Smooth muscle cell (in vitro differentiated cells): ENCODE measurements around the gene ZNF774. TPM values are rescaled to one million over a fixed set of nuclear protein-coding genes. Genes with fewer than 3 reads are reported as not detected.

Experiments used
- DNase-seq: peaks from one replicate; lab custom pipeline; 2025; ENCODE audit not compliant: unreplicated experiment; lab: John Stamatoyannopoulos, UW
- H2AFZ ChIP-seq: fragments of 200-600 bp; sonication (generic); 2 replicates; pipeline ENCODE4 v1.6.0; 2016; ENCODE audit warnings: antibody characterized with exemption, low read depth, mild to moderate bottlenecking
- H3F3A ChIP-seq: fragments of 200-600 bp; sonication (generic); 2 replicates; pipeline ENCODE4 v1.6.0; 2017; ENCODE audit warnings: antibody characterized with exemption, low read depth
- H3K27ac ChIP-seq: fragments of 200-600 bp; sonication (generic); 2 replicates; pipeline ENCODE4 v1.5.1; 2016; ENCODE audit warnings: low read depth, mild to moderate bottlenecking
- H3K27me3 ChIP-seq: fragments of 200-600 bp; sonication (generic); 2 replicates; pipeline ENCODE4 v1.6.1; 2016; ENCODE audit warnings: low read depth, mild to moderate bottlenecking
- H3K36me3 ChIP-seq: fragments of 200-600 bp; sonication (generic); 2 replicates; pipeline ENCODE4 v1.5.1; 2016; ENCODE audit warnings: low read depth
- H3K4me1 ChIP-seq: fragments of 200-600 bp; sonication (generic); 2 replicates; pipeline ENCODE4 v1.5.1; 2016; ENCODE audit warnings: low read depth
- H3K4me2 ChIP-seq: fragments of 200-600 bp; sonication (generic); 2 replicates; pipeline ENCODE4 v1.6.0; 2016; ENCODE audit warnings: mild to moderate bottlenecking
- H3K4me3 ChIP-seq: fragments of 200-600 bp; sonication (generic); 2 replicates; pipeline ENCODE4 v1.5.1; 2016; ENCODE audit warnings: mild to moderate bottlenecking
- H3K79me2 ChIP-seq: fragments of 200-600 bp; sonication (generic); 2 replicates; pipeline ENCODE4 v1.6.0; 2016; ENCODE audit warnings: low read depth, mild to moderate bottlenecking
- H3K9ac ChIP-seq: fragments of 200-600 bp; sonication (generic); 2 replicates; pipeline ENCODE4 v1.6.0; 2016; ENCODE audit warnings: low read depth
- H3K9me3 ChIP-seq: fragments of 200-600 bp; sonication (generic); replicated peaks from 2 replicates; pipeline ENCODE4 v1.5.1; 2016; ENCODE audit warnings: low read depth
- H4K20me1 ChIP-seq: fragments of 200-600 bp; sonication (generic); 2 replicates; pipeline ENCODE4 v1.6.0; 2016; ENCODE audit warnings: low read depth
- CTCF ChIP-seq: fragments of 200-600 bp; sonication (generic); IDR thresholded peaks from 2 replicates; pipeline ENCODE4 v1.5.1; 2017; ENCODE audit warnings: borderline replicate concordance, mild to moderate bottlenecking, antibody characterized with exemption; ENCODE audit not compliant: insufficient read depth, poor library complexity, severe bottlenecking
- WGBS: methylation state at CpG from one replicate; pipeline ENCODE4 v1.1.7; 2016; ENCODE audit warnings: low lambda C conversion rate; 5-methylcytosine and 5-hydroxymethylcytosine counted together
- polyA plus RNA-seq: library from polyadenylated mRNA; unstranded; fragments of >200 nt; fragmentation: Nextera tagmentation; extraction: Ambion mirVana; gene quantifications from 2 replicates; pipeline ENCODE4 v1.2.1, GENCODE V29; 2016
- total RNA-seq: library from RNA; depleted of rRNA; stranded (reverse); fragments of >200 nt; gene quantifications from 2 replicates; pipeline ENCODE4 v1.2.3, GENCODE V29; 2014

ZNF774 gene
- total and polyA plus RNA-seq, 2 experiments from 2014 or later: 0.08 to 2.3 TPM

- WGBS: 56% methylated on average over 5 of the region's 5 CpGs
- Histone ChIP-seq H4K20me1 (no peaks in the 10 kb centered on the region), H3K4me2 (no peak overlapping the region), H3K36me3 (no peaks in the 10 kb centered on the region), H3F3A (no peaks in the 10 kb centered on the region), H3K27me3 (no peaks in the 10 kb centered on the region), H3K4me3 (no peak overlapping the region), H3K9me3 (no peaks in the 10 kb centered on the region), H3K4me1 (no peaks in the 10 kb centered on the region), H3K79me2 (no peaks in the 10 kb centered on the region), H3K27ac (no peak overlapping the region), H2AFZ (no peak overlapping the region), H3K9ac (no peak overlapping the region)
- no peak for DNase-seq
- TF ChIP-seq CTCF: no peak
These were observed 15.4 kb upstream of the ZNF774 start for GRCh38 chr15:90336705-90337141.

- no peaks in the 10 kb centered on the region for H3K36me3 ChIP-seq
- no peak overlapping the region for H2AFZ ChIP-seq
- H3K27ac ChIP-seq: no peak overlapping the region
- DNase-seq: no peak
- H3K4me2 ChIP-seq: no peak overlapping the region
- TF ChIP-seq CTCF: no peak
- no peak overlapping the region for H3K9ac ChIP-seq
- H3K79me2 ChIP-seq: no peaks in the 10 kb centered on the region
- no peaks in the 10 kb centered on the region for H3F3A ChIP-seq
- 95% methylated on average over 4 of the region's 4 CpGs for WGBS
- H3K4me1 ChIP-seq: no peaks in the 10 kb centered on the region
- no peak overlapping the region for H3K4me3 ChIP-seq
- H3K9me3 ChIP-seq: no peaks in the 10 kb centered on the region
- H4K20me1 ChIP-seq: no peaks in the 10 kb centered on the region
- H3K27me3 ChIP-seq: no peaks in the 10 kb centered on the region
These were observed 14.8 kb upstream of the ZNF774 start for GRCh38 chr15:90337256-90337655.

- TF ChIP-seq CTCF: no peak
- Histone ChIP-seq H3K4me3 (no peak overlapping the region), H3K9ac (no peak overlapping the region), H3K27ac (no peak overlapping the region), H3K79me2 (no peaks in the 10 kb centered on the region), H3K9me3 (no peaks in the 10 kb centered on the region), H3K36me3 (no peaks in the 10 kb centered on the region), H3F3A (no peaks in the 10 kb centered on the region), H3K4me2 (no peak overlapping the region), H4K20me1 (no peaks in the 10 kb centered on the region), H2AFZ (no peak overlapping the region), H3K27me3 (no peaks in the 10 kb centered on the region), H3K4me1 (no peaks in the 10 kb centered on the region)
- DNase-seq: no peak
- WGBS: 87% methylated on average over 1 of the region's 1 CpG
These were observed 13.6 kb upstream of the ZNF774 start for GRCh38 chr15:90338532-90338931.

- Histone ChIP-seq H3K9me3 (no peaks in the 10 kb centered on the region), H3K4me3 (no peak overlapping the region), H3K27me3 (no peaks in the 10 kb centered on the region), H3K9ac (no peak overlapping the region), H3K27ac (no peak overlapping the region), H3K4me1 (no peaks in the 10 kb centered on the region), H3F3A (no peaks in the 10 kb centered on the region), H3K36me3 (no peaks in the 10 kb centered on the region), H4K20me1 (no peaks in the 10 kb centered on the region), H3K4me2 (no peak overlapping the region), H2AFZ (no peak overlapping the region), H3K79me2 (no peaks in the 10 kb centered on the region)
- DNase-seq: no peak
- WGBS: 60% methylated on average over 6 of the region's 6 CpGs
- TF ChIP-seq CTCF: no peak
These were observed 11.7 kb upstream of the ZNF774 start for GRCh38 chr15:90340345-90340744.
